GM19099 (cell line): ENCODE data around the gene AKR7A3.

Experiments
- POLR2A ChIP-seq: IDR thresholded peaks from 3 replicates; pipeline ENCODE4 v1.6.1; 2011; ENCODE audit warnings: low read depth; ENCODE audit not compliant: insufficient read length; ENCODE audit errors: extremely low read depth

AKR7A3 gene

GRCh38 chr1:19311931-19312781 is 23.6 kb upstream of the AKR7A3 start, which contains the start of the genes AKR7A2 and SLC66A1:
TSS of gene AKR7A2 (minus strand) at chr1:19312144. CDS start at chr1:19312124, 20 bp downstream.
TSS of gene SLC66A1 (plus strand) at chr1:19312326. CDS start at chr1:19317678, 5,352 bp downstream.
- TF ChIP-seq POLR2A = peak; percentile 76

- TF ChIP-seq POLR2A = no peak
Observed at GRCh38 chr1:19311503-19311930, 22.9 kb upstream of the AKR7A3 start.

- TF ChIP-seq POLR2A = no peak
Observed at GRCh38 chr1:19310720-19311502, 22.3 kb upstream of the AKR7A3 start.

- TF ChIP-seq POLR2A = no peak
Observed at GRCh38 chr1:19310061-19310460, 21.5 kb upstream of the AKR7A3 start.

GRCh38 chr1:19309123-19309813 is 20.7 kb upstream of the AKR7A3 start:
- TF ChIP-seq POLR2A = no peak

GRCh38 chr1:19308509-19308907 is 19.9 kb upstream of the AKR7A3 start:
- no peak for TF ChIP-seq POLR2A

- no peak for TF ChIP-seq POLR2A
Observed at GRCh38 chr1:19307794-19308508, 19.4 kb upstream of the AKR7A3 start.

- TF ChIP-seq POLR2A = no peak
Observed at GRCh38 chr1:19306941-19307340, 18.4 kb upstream of the AKR7A3 start.

- TF ChIP-seq POLR2A = no peak
Observed at GRCh38 chr1:19305880-19306279, 17.3 kb upstream of the AKR7A3 start.

GRCh38 chr1:19300211-19300610 is 11.6 kb upstream of the AKR7A3 start:
- TF ChIP-seq POLR2A = no peak

- no peak for TF ChIP-seq POLR2A
Observed at GRCh38 chr1:19294638-19295037, 6.1 kb upstream of the AKR7A3 start.

GRCh38 chr1:19289244-19289643 is 674 bp upstream of the AKR7A3 start:
- no peak for TF ChIP-seq POLR2A

- no peak for TF ChIP-seq POLR2A
Observed at GRCh38 chr1:19287436-19288185, 959 bp downstream of the AKR7A3 start.

- TF ChIP-seq POLR2A = no peak
Observed at GRCh38 chr1:19284881-19285280, 3.7 kb downstream of the AKR7A3 start.
